Measurements from ENCODE around the gene RPS18. TPM values are rescaled to one million over a fixed set of nuclear protein-coding genes. Genes with fewer than 3 reads are reported as not detected.

RPS18 gene
- total and polyA plus RNA-seq, 2 of the 13 experiments (the other 11 are each of a cell fraction or from before 2014, with no cell fraction given), result 3,896 to 5,806 TPM

DNA sequence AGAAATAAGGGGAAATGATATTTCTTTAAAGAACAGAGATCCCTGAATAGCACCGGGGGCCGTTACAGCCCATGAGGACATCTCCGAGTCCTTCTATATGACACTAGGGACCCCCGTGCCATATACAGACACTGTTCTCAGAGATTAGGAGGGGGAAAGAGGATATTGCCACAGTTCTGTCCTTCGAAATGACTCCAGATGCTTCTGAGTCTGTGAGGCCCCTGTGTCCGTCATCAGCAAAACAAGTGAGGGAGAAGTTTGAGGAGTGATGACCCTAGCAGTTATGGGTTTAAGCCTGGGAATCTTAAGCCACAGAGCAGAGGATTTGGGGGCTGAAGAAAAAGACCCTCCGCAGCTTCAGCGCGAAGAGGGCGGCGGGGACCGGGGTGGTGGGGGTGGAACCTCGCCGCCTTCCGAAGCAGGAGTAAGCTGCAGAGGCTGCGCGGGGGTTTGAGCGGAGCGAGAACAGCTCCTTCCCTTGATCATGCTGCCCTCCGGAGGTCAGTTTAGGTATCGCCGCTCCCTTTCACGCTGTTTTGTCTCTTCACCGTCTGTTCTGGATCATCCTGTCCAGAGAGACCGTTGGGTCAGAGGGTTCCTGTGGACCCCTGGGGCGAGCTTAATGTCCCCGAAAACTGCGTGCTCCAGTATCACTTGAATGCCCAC, 23.8 kb upstream of the RPS18 start (continued):
- TF ChIP-seq E2F2 (CRISPR knock-in tag; IDR thresholded peaks at IDR 0.05; ENCODE audit: borderline replicate concordance) (no peak), TCF12 (IDR thresholded peaks at IDR 0.05) (no peak), TCF12 (CRISPR knock-in tag; IDR thresholded peaks at IDR 0.05) (no peak), SMAD3 (CRISPR knock-in tag; IDR thresholded peaks at IDR 0.05) (no peak), HNRNPUL1 (IDR thresholded peaks at IDR 0.05; ENCODE audit: low read depth, low read length) (no peak), ERF (CRISPR knock-in tag; IDR thresholded peaks at IDR 0.05) (peak; percentile 59; the same call in 1 of the 2 replicates), EP300 (IDR thresholded peaks at IDR 0.05; ENCODE audit: low read depth in 2 of 2, low read length in 2 of 2) (no peak), EP300 (CRISPR knock-in tag; IDR thresholded peaks at IDR 0.05; ENCODE audit: borderline replicate concordance) (no peak), HMGXB4 (CRISPR knock-in tag; IDR thresholded peaks at IDR 0.05; ENCODE audit: borderline replicate concordance in 1 of 2, low read depth in 1 of 2) (peak; percentile 44 to 91; a peak in 3 of 4 replicates), CENPBD1 (CRISPR knock-in tag; IDR thresholded peaks at IDR 0.05; ENCODE audit: borderline replicate concordance, low read depth) (no peak), ZNF720 (CRISPR knock-in tag; IDR thresholded peaks at IDR 0.05) (no peak), ZNF136 (CRISPR knock-in tag; IDR thresholded peaks at IDR 0.05; ENCODE audit: low read depth) (no peak), RXRA (CRISPR knock-in tag; IDR thresholded peaks at IDR 0.05) (no peak; the same call in 1 of the 2 replicates), AFF4 (CRISPR knock-in tag; IDR thresholded peaks at IDR 0.05) (no peak), ZFP62 (CRISPR knock-in tag; IDR thresholded peaks at IDR 0.05) (no peak)
- TF ChIP-seq, protein P1, sequence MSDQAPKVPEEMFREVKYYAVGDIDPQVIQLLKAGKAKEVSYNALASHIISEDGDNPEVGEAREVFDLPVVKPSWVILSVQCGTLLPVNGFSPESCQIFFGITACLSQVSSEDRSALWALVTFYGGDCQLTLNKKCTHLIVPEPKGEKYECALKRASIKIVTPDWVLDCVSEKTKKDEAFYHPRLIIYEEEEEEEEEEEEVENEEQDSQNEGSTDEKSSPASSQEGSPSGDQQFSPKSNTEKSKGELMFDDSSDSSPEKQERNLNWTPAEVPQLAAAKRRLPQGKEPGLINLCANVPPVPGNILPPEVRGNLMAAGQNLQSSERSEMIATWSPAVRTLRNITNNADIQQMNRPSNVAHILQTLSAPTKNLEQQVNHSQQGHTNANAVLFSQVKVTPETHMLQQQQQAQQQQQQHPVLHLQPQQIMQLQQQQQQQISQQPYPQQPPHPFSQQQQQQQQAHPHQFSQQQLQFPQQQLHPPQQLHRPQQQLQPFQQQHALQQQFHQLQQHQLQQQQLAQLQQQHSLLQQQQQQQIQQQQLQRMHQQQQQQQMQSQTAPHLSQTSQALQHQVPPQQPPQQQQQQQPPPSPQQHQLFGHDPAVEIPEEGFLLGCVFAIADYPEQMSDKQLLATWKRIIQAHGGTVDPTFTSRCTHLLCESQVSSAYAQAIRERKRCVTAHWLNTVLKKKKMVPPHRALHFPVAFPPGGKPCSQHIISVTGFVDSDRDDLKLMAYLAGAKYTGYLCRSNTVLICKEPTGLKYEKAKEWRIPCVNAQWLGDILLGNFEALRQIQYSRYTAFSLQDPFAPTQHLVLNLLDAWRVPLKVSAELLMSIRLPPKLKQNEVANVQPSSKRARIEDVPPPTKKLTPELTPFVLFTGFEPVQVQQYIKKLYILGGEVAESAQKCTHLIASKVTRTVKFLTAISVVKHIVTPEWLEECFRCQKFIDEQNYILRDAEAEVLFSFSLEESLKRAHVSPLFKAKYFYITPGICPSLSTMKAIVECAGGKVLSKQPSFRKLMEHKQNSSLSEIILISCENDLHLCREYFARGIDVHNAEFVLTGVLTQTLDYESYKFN (CRISPR knock-in tag; conservative IDR thresholded peaks at IDR 0.05), result no peak
- TF ChIP-seq, protein P2, sequence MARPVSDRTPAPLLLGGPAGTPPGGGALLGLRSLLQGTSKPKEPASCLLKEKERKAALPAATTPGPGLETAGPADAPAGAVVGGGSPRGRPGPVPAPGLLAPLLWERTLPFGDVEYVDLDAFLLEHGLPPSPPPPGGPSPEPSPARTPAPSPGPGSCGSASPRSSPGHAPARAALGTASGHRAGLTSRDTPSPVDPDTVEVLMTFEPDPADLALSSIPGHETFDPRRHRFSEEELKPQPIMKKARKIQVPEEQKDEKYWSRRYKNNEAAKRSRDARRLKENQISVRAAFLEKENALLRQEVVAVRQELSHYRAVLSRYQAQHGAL (CRISPR knock-in tag; IDR thresholded peaks at IDR 0.05; ENCODE audit: not compliant biosample characterization), result no peak

All from HepG2 (cell line).